ENCODE results near the gene KRTDAP.

The KRTDAP gene

GRCh38 chr19:35451338-35452096 lies 38.7 kb downstream of the KRTDAP start:
- DNase-seq (ENCODE audit: low read depth), result peak; percentile 12

GRCh38 chr19:35449359-35450043 lies 40.8 kb downstream of the KRTDAP start:
- DNase-seq (ENCODE audit: low read depth), result no peak

- no peak for DNase-seq (ENCODE audit: low read depth)
Observed at GRCh38 chr19:35447606-35448469, 42.4 kb downstream of the KRTDAP start, which contains the start of gene FFAR2. Gene FFAR2, plus strand, starts transcription at chr19:35448257. Its CDS starts 1,458 bp downstream, at chr19:35449715.

GRCh38 chr19:35445826-35446593 lies 44.3 kb downstream of the KRTDAP start:
- peak; percentile 10 for DNase-seq (ENCODE audit: low read depth)

GRCh38 chr19:35444735-35445134 lies 45.5 kb downstream of the KRTDAP start:
- DNase-seq (ENCODE audit: low read depth), result no peak

GRCh38 chr19:35442091-35442490 lies 48.2 kb downstream of the KRTDAP start:
- no peak for DNase-seq (ENCODE audit: low read depth)

GRCh38 chr19:35439921-35440320 lies 50.3 kb downstream of the KRTDAP start:
- no peak for DNase-seq (ENCODE audit: low read depth)

GRCh38 chr19:35438527-35438926 lies 51.7 kb downstream of the KRTDAP start:
- DNase-seq (ENCODE audit: low read depth), result no peak

GRCh38 chr19:35438096-35438495 lies 52.2 kb downstream of the KRTDAP start:
- DNase-seq (ENCODE audit: low read depth), result no peak

- no peak for DNase-seq (ENCODE audit: low read depth)
Observed at GRCh38 chr19:35437406-35437951, 52.8 kb downstream of the KRTDAP start.
